CD14-positive monocyte (primary cell): ENCODE measurements around the gene MOV10. TPM values are rescaled to one million over a fixed set of nuclear protein-coding genes. Genes with fewer than 3 reads are reported as not detected.
A peak's percentile ranks its signal among the peaks of the same experiment; 100 is the strongest.

Source experiments
- DNase-seq, 3 donors: peaks; one replicate each; pipeline ENCODE4 v3.0.0-alpha.2; 2011 to 2022
- H2AFZ ChIP-seq: 2 replicates; pipeline ENCODE4 v1.6.0; 2012; ENCODE audit warnings: mild to moderate bottlenecking, low read depth, low read length, inconsistent platforms; ENCODE audit not compliant: insufficient read depth, poor library complexity, severe bottlenecking
- H3K27ac ChIP-seq, 2 donors: 1 replicate in 1 of 2; 2 replicates in 1 of 2; pipeline ENCODE4 v1.5.1; 2012 to 2013; ENCODE audit warnings: low read length in 2 of 2, control low read depth in 1 of 2, inconsistent platforms in 1 of 2, low read depth in 1 of 2, mild to moderate bottlenecking in 1 of 2
- H3K27me3 ChIP-seq, 2 donors: one replicate each; pipeline versions ENCODE4 v1.6.0 to v1.6.1; 2011 to 2013; ENCODE audit warnings: low read length in 2 of 2; ENCODE audit not compliant: control insufficient read depth in 2 of 2, insufficient read depth in 2 of 2
- H3K36me3 ChIP-seq, 2 donors: replicated peaks in 1 of 2; 1 replicate in 1 of 2; 2 replicates in 1 of 2; pipeline versions ENCODE4 v1.5.1 to v1.6.1; 2012 to 2013; ENCODE audit warnings: low read length in 2 of 2, control low read depth in 1 of 2, inconsistent platforms in 1 of 2, mild to moderate bottlenecking in 1 of 2; ENCODE audit not compliant: insufficient read depth in 2 of 2, control insufficient read depth in 1 of 2
- H3K4me1 ChIP-seq, 2 donors: 1 replicate in 1 of 2; 2 replicates in 1 of 2; pipeline versions ENCODE4 v1.5.1 to v1.6.1; 2012 to 2013; ENCODE audit warnings: low read length in 2 of 2, control low read depth in 1 of 2, inconsistent platforms in 1 of 2, mild to moderate bottlenecking in 1 of 2, moderate library complexity in 1 of 2; ENCODE audit not compliant: insufficient read depth in 2 of 2, control insufficient read depth in 1 of 2
- H3K4me2 ChIP-seq: replicated peaks from 2 replicates; pipeline ENCODE3; 2012; ENCODE audit warnings: low read length, moderate library complexity, mild to moderate bottlenecking; ENCODE audit not compliant: poor library complexity, severe bottlenecking; ENCODE audit errors: extremely low read depth
- H3K4me3 ChIP-seq, 3 experiments: fragments of 200-600 bp in 1 of 3; sonication (generic) in 1 of 3; replicated peaks in 1 of 3; 1 replicate in 2 of 3; 2 replicates in 1 of 3; pipeline ENCODE4 v1.5.1; 2011 to 2013; ENCODE audit warnings: low read length in 3 of 3, mild to moderate bottlenecking in 3 of 3, control low read depth in 2 of 3, low read depth in 2 of 3, inconsistent platforms in 1 of 3, moderate library complexity in 1 of 3
- H3K79me2 ChIP-seq: 2 replicates; pipeline ENCODE4 v1.6.0; 2012; ENCODE audit warnings: mild to moderate bottlenecking, control low read depth, inconsistent platforms, low read length, moderate library complexity; ENCODE audit not compliant: insufficient read depth
- H3K9ac ChIP-seq: 2 replicates; pipeline ENCODE4 v1.6.0; 2017; ENCODE audit warnings: low read length, mild to moderate bottlenecking; ENCODE audit not compliant: insufficient read depth, poor library complexity, severe bottlenecking
- H3K9me3 ChIP-seq, 2 donors: replicated peaks in 1 of 2; 1 replicate in 1 of 2; 2 replicates in 1 of 2; pipeline versions ENCODE4 v1.5.1 to v1.6.1; 2012 to 2013; ENCODE audit warnings: low read length in 2 of 2, control low read depth in 1 of 2; ENCODE audit not compliant: control insufficient read depth in 1 of 2, insufficient read depth in 1 of 2
- H4K20me1 ChIP-seq: 2 replicates; pipeline ENCODE4 v1.6.0; 2012; ENCODE audit warnings: mild to moderate bottlenecking, low read length, control low read depth, moderate library complexity; ENCODE audit not compliant: insufficient read depth
- H3K27ac Mint-ChIP-seq, 7 donors: one replicate each; pipeline ENCODE4 v1.8.0; 2020; ENCODE audit warnings: mild to moderate bottlenecking in 7 of 7, mixed read lengths in 7 of 7, moderate library complexity in 6 of 7, inconsistent platforms in 2 of 7
- H3K27me3 Mint-ChIP-seq, 3 donors: one replicate each; pipeline ENCODE4 v1.8.0; 2021 to 2022; ENCODE audit warnings: low read depth in 3 of 3, mild to moderate bottlenecking in 3 of 3, mixed read lengths in 3 of 3, moderate library complexity in 3 of 3, inconsistent platforms in 1 of 3
- H3K36me3 Mint-ChIP-seq, 2 donors: one replicate each; pipeline ENCODE4 v1.8.0; 2020; ENCODE audit warnings: mixed read lengths in 2 of 2, inconsistent platforms in 1 of 2, mild to moderate bottlenecking in 1 of 2
- H3K4me1 Mint-ChIP-seq: one replicate; pipeline ENCODE4 v1.8.0; 2020; ENCODE audit warnings: mild to moderate bottlenecking, mixed read lengths
- H3K4me3 Mint-ChIP-seq, 2 donors: one replicate each; pipeline ENCODE4 v1.8.0; 2020; ENCODE audit warnings: mild to moderate bottlenecking in 2 of 2, mixed read lengths in 2 of 2, moderate library complexity in 1 of 2
- H3K9me3 Mint-ChIP-seq, 7 donors: one replicate each; pipeline ENCODE4 v1.8.0; 2020 to 2022; ENCODE audit warnings: mixed read lengths in 7 of 7, mild to moderate bottlenecking in 6 of 7, moderate library complexity in 6 of 7, inconsistent platforms in 2 of 7
- WGBS: methylation state at CpG from one replicate; pipeline ENCODE4 v1.1.5; 2013; ENCODE audit warnings: missing lambda C conversion rate; ENCODE audit not compliant: insufficient coverage; 5-methylcytosine and 5-hydroxymethylcytosine counted together
- intact Hi-C, 2 donors: fragments of 100-400 bp; cut with micrococcal nuclease; formaldehyde crosslinking; loops; one replicate each; pipeline versions ENCODE4 v1.15.0 to v1.15.1; 2023
- polyA plus RNA-seq, 3 donors: library from polyadenylated mRNA; depleted of rRNA in 1 of 3; unstranded in 2 of 3; stranded (reverse) in 1 of 3; fragments of 300-500 nt in 2 of 3; fragments of >200 nt in 1 of 3; fragmentation: Illumina TruSeq in 2 of 3; gene quantifications; 1 replicate in 2 of 3; 2 replicates in 1 of 3; pipeline ENCODE4 v1.2.3, GENCODE V29; 2012 to 2021
- TF ChIP-seq, protein P1 (sequence below): fragments of 200-600 bp; IDR thresholded peaks from one replicate; pipeline ENCODE4 v1.8.0; 2022; ENCODE audit warnings: antibody characterized with exemption, mild to moderate bottlenecking

Gene MOV10
- polyA plus RNA-seq, 3 donors = 12.0 to 61.2 (median 13.6) TPM

DNA sequence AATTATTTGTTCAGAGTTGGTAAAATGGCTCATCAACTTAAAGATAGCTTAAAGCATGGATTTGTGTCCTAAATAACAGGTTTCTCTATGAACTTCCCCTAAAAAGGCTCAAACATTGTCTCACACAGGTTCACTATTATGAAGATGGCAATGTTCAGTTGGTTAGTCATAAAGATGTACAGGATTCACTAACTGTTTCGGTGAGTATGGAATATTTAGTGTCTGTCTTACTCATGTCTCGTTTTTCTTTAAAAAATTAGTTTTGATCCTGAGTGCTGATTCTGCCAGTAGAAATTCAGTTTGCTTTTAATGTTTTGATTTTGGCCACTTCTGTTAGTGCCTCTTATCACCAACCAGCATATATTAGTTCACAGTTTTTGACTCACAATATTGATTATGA is 7.5 kb upstream of the MOV10 start:
- Mint-ChIP-seq H3K36me3 (peaks cover 85 to 93% of the 10 kb centered on the region in 2 donors), H3K9me3 (peaks cover 0 to 2% (median 0%) of the 10 kb centered on the region in 7 donors), H3K4me1 (peaks cover 9% of the 10 kb centered on the region), H3K4me3 (no peak overlapping the region), H3K27ac (no peak overlapping the region), H3K27me3 (no peaks in the 10 kb centered on the region)
- DNase-seq = no peak
- no peak overlapping the region for H3K27ac ChIP-seq
- H3K4me3 ChIP-seq = no peak overlapping the region
- H3K79me2 ChIP-seq = no peaks in the 10 kb centered on the region
- H3K27me3 ChIP-seq = no peaks in the 10 kb centered on the region
- peaks cover 92 to 100% of the 10 kb centered on the region in 2 donors for H3K36me3 ChIP-seq
- WGBS = no CpG with 5 or more reads among the region's 2 CpGs
- no peaks in the 10 kb centered on the region for H3K4me1 ChIP-seq
- peaks cover 91% of the 10 kb centered on the region for H4K20me1 ChIP-seq
- no peaks in the 10 kb centered on the region for H3K9me3 ChIP-seq
- intact Hi-C loops = no loop called here
- TF ChIP-seq, protein P1, sequence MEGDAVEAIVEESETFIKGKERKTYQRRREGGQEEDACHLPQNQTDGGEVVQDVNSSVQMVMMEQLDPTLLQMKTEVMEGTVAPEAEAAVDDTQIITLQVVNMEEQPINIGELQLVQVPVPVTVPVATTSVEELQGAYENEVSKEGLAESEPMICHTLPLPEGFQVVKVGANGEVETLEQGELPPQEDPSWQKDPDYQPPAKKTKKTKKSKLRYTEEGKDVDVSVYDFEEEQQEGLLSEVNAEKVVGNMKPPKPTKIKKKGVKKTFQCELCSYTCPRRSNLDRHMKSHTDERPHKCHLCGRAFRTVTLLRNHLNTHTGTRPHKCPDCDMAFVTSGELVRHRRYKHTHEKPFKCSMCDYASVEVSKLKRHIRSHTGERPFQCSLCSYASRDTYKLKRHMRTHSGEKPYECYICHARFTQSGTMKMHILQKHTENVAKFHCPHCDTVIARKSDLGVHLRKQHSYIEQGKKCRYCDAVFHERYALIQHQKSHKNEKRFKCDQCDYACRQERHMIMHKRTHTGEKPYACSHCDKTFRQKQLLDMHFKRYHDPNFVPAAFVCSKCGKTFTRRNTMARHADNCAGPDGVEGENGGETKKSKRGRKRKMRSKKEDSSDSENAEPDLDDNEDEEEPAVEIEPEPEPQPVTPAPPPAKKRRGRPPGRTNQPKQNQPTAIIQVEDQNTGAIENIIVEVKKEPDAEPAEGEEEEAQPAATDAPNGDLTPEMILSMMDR = no peak
- H3K4me2 ChIP-seq = no peak overlapping the region
- H2AFZ ChIP-seq = no peak overlapping the region
- H3K9ac ChIP-seq = no peak overlapping the region

DNA sequence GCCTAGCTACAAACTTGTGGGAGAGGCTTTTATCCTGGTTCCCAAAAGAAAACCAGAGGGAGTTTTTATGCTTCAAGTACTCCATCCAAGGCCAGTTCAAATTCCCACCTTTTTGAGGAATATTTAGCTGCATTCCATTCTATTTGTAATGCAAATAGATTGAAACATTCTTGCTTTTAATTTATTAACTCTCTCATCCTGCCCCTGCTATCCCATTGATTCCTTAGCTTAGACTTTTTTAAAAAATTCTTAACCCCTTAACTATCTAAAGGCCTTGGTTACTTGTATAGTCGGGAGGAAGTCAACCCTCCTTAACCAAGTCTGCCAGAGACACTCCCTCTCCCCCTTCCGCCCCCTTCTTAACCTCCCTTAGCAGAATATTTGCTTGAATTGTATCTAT is 2.5 kb upstream of the MOV10 start:
- Histone ChIP-seq H4K20me1 (peaks cover 48% of the 10 kb centered on the region), H3K27me3 (no peaks in the 10 kb centered on the region), H3K79me2 (no peaks in the 10 kb centered on the region), H3K4me2 (no peak overlapping the region), H2AFZ (no peak overlapping the region), H3K9ac (no peak overlapping the region), H3K4me3 (no peak overlapping the region), H3K27ac (no peak overlapping the region), H3K9me3 (no peaks in the 10 kb centered on the region), H3K36me3 (peaks cover 48 to 60% of the 10 kb centered on the region in 2 donors), H3K4me1 (peaks cover 20 to 23% of the 10 kb centered on the region in 2 donors)
- Mint-ChIP-seq H3K4me3 (no peak overlapping the region), H3K27ac (peak overlapping the region in 2 of 7 donors; percentile 6 to 55), H3K27me3 (peaks cover 0 to 10% (median 7%) of the 10 kb centered on the region in 3 donors), H3K36me3 (peaks cover 51 to 57% of the 10 kb centered on the region in 2 donors), H3K9me3 (no peaks in the 10 kb centered on the region), H3K4me1 (peaks cover 35% of the 10 kb centered on the region)
- TF ChIP-seq, protein P1 = no peak
- 100% methylated on average over 1 of the region's 2 CpGs for WGBS
- intact Hi-C loops = loop anchor here in 1 of 2 donors (5.0 kb wide), 2 partner anchors 35 to 45 kb away; partner anchors contain the start of gene RHOC
- DNase-seq = no peak
